Measurements from ENCODE around the gene RXRG.

DNA sequence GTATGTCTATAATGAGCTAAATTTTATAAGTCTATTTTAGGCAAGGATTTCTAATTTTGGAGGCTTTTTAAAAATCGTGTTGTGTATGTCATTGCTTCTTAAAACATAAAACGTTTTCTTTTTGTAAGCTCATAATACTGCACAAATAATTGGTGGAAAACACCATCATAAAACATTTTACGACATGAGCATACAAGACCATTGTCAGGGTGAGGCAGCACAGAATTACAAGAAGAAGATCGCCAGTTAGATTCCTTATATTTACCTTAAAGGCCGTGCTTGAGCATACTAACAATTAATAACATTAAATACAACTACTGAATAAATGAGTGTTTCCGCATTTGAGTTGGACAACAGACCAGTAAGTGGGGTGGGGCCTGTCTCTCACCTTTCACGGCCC is 69.3 kb downstream of the RXRG start:
- TF ChIP-seq, protein P1, sequence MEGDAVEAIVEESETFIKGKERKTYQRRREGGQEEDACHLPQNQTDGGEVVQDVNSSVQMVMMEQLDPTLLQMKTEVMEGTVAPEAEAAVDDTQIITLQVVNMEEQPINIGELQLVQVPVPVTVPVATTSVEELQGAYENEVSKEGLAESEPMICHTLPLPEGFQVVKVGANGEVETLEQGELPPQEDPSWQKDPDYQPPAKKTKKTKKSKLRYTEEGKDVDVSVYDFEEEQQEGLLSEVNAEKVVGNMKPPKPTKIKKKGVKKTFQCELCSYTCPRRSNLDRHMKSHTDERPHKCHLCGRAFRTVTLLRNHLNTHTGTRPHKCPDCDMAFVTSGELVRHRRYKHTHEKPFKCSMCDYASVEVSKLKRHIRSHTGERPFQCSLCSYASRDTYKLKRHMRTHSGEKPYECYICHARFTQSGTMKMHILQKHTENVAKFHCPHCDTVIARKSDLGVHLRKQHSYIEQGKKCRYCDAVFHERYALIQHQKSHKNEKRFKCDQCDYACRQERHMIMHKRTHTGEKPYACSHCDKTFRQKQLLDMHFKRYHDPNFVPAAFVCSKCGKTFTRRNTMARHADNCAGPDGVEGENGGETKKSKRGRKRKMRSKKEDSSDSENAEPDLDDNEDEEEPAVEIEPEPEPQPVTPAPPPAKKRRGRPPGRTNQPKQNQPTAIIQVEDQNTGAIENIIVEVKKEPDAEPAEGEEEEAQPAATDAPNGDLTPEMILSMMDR (IDR thresholded peaks at IDR 0.05; ENCODE audit: poor library complexity, severe bottlenecking): no peak
- no peak for TF ChIP-seq POLR2AphosphoS5 (IDR thresholded peaks at IDR 0.05)
- TF ChIP-seq MXI1 (conservative IDR thresholded peaks at IDR 0.05; ENCODE audit: poor library complexity, severe bottlenecking): no peak
- TF ChIP-seq TAF1 (IDR thresholded peaks at IDR 0.05; ENCODE audit: low read depth): no peak
- no peak for TF ChIP-seq EZH2 (IDR thresholded peaks at IDR 0.05; ENCODE audit: borderline replicate concordance, insufficient read depth, low read length, poor library complexity, severe bottlenecking)
- no peak for TF ChIP-seq EP300 (conservative IDR thresholded peaks at IDR 0.05; ENCODE audit: poor library complexity, severe bottlenecking)
- TF ChIP-seq, protein P2, sequence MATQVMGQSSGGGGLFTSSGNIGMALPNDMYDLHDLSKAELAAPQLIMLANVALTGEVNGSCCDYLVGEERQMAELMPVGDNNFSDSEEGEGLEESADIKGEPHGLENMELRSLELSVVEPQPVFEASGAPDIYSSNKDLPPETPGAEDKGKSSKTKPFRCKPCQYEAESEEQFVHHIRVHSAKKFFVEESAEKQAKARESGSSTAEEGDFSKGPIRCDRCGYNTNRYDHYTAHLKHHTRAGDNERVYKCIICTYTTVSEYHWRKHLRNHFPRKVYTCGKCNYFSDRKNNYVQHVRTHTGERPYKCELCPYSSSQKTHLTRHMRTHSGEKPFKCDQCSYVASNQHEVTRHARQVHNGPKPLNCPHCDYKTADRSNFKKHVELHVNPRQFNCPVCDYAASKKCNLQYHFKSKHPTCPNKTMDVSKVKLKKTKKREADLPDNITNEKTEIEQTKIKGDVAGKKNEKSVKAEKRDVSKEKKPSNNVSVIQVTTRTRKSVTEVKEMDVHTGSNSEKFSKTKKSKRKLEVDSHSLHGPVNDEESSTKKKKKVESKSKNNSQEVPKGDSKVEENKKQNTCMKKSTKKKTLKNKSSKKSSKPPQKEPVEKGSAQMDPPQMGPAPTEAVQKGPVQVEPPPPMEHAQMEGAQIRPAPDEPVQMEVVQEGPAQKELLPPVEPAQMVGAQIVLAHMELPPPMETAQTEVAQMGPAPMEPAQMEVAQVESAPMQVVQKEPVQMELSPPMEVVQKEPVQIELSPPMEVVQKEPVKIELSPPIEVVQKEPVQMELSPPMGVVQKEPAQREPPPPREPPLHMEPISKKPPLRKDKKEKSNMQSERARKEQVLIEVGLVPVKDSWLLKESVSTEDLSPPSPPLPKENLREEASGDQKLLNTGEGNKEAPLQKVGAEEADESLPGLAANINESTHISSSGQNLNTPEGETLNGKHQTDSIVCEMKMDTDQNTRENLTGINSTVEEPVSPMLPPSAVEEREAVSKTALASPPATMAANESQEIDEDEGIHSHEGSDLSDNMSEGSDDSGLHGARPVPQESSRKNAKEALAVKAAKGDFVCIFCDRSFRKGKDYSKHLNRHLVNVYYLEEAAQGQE (IDR thresholded peaks at IDR 0.05; ENCODE audit: borderline replicate concordance): no peak
- no peak for TF ChIP-seq SMC3 (conservative IDR thresholded peaks at IDR 0.05; ENCODE audit: poor library complexity)
